Activated CD8-positive, alpha-beta T cell treated with anti-CD3 and anti-CD28 coated beads for 36 hours (primary cell): ENCODE measurements around the gene ALDOA. TPM values are rescaled to one million over a fixed set of nuclear protein-coding genes. Genes with fewer than 3 reads are reported as not detected.

Source experiments
- ATAC-seq: fragments of 200-7000 bp; cut with Tn5 transposase; one replicate; pipeline ENCODE4 v1.10.0; 2021; ENCODE audit warnings: mild to moderate bottlenecking, moderate library complexity
- CTCF ChIA-PET: fragments of 350-600 bp; sonication (Branson Sonifier 250); formaldehyde crosslinking; loops from one replicate; lab custom pipeline; 2021; ENCODE audit warnings: antibody characterized with exemption; lab: Charles Lee
- POLR2A ChIA-PET: fragments of 350-600 bp; sonication (Branson Sonifier 250); formaldehyde crosslinking; loops from one replicate; lab custom pipeline; 2021; ENCODE audit warnings: antibody characterized with exemption; lab: Charles Lee
- DNase-seq: peaks from one replicate; pipeline ENCODE4 v3.0.0-alpha.2; 2020
- H3K27ac Mint-ChIP-seq: one replicate; pipeline ENCODE4 v1.8.0; 2021; ENCODE audit warnings: mild to moderate bottlenecking, mixed read lengths
- H3K27me3 Mint-ChIP-seq: one replicate; pipeline ENCODE4 v1.8.0; 2021; ENCODE audit warnings: mixed read lengths
- H3K36me3 Mint-ChIP-seq: one replicate; pipeline ENCODE4 v1.8.0; 2021; ENCODE audit warnings: low read depth, mixed read lengths
- H3K4me1 Mint-ChIP-seq: one replicate; pipeline ENCODE4 v1.8.0; 2021; ENCODE audit warnings: low read depth, mixed read lengths
- H3K4me3 Mint-ChIP-seq: one replicate; pipeline ENCODE4 v1.8.0; 2021; ENCODE audit warnings: mild to moderate bottlenecking, moderate library complexity, mixed read lengths
- H3K9me3 Mint-ChIP-seq: one replicate; pipeline ENCODE4 v1.8.0; 2021; ENCODE audit warnings: mixed read lengths
- CTCF ChIP-seq: fragments of 200-600 bp; IDR thresholded peaks from one replicate; pipeline ENCODE4 v1.8.0; 2022; ENCODE audit warnings: antibody characterized with exemption, mild to moderate bottlenecking
- intact Hi-C: fragments of 100-400 bp; cut with micrococcal nuclease; formaldehyde crosslinking; loops from one replicate; pipeline ENCODE4 v1.10.0; 2022
- total RNA-seq, 2 experiments: library from RNA; stranded (reverse); gene quantifications; one replicate each; pipeline ENCODE4 v1.2.3, GENCODE V29; 2021

ALDOA gene
- total RNA-seq, 2 experiments from 2014 or later, result 3,042 to 3,081 TPM

- ATAC-seq, result no peak
- intact Hi-C loops, result no loop called here
- H3K4me1 Mint-ChIP-seq, result peaks cover 2% of the 10 kb centered on the region
- TF ChIP-seq CTCF, result no peak
- ChIA-PET POLR2A (no interaction called here), CTCF (interaction anchor here (0.9 to 3.7 kb wide), 24 partner anchors 8 to 339 kb away, joined by 3 to 36 read pairs (median 10); partner anchors contain the start of genes ASPHD1, C16orf92, CDIPT and KIF22)
- no peak within 1 kb of the TSS for H3K27ac Mint-ChIP-seq
- peaks cover 53% of the 10 kb centered on the region for H3K27me3 Mint-ChIP-seq
- H3K36me3 Mint-ChIP-seq, result no peaks in the 10 kb centered on the region
- no peaks in the 10 kb centered on the region for H3K9me3 Mint-ChIP-seq
- no peak within 1 kb of the TSS for H3K4me3 Mint-ChIP-seq
- DNase-seq, result no peak
These were observed 34.6 kb upstream of the ALDOA start, which contains the start of gene TLCD3B for GRCh38 chr16:30030841-30031413. TLCD3B (minus strand) TSS chr16:30031271; CDS start chr16:30030527, 744 bp downstream.

- H3K9me3 Mint-ChIP-seq, result no peaks in the 10 kb centered on the region
- H3K27me3 Mint-ChIP-seq, result peaks cover 53% of the 10 kb centered on the region
- H3K27ac Mint-ChIP-seq, result no peak overlapping the region
- no peaks in the 10 kb centered on the region for H3K36me3 Mint-ChIP-seq
- ATAC-seq, result no peak
- H3K4me1 Mint-ChIP-seq, result peaks cover 2% of the 10 kb centered on the region
- no peak for DNase-seq
- no peak for TF ChIP-seq CTCF
- intact Hi-C loops, result no loop called here
- ChIA-PET CTCF (interaction anchor here (0.7 to 3.7 kb wide), 39 partner anchors 9 to 349 kb away, joined by 3 to 36 read pairs (median 6); partner anchors contain the start of genes ASPHD1, C16orf92, CDIPT and HIRIP3), POLR2A (interaction anchor here (1.2 kb wide), 1 partner anchor 17 kb away, joined by 3 read pairs; no protein-coding TSS in a partner anchor)
- no peak overlapping the region for H3K4me3 Mint-ChIP-seq
These were observed 34.1 kb upstream of the ALDOA start for GRCh38 chr16:30031477-30031918.

- Mint-ChIP-seq H3K36me3 (no peaks in the 10 kb centered on the region), H3K9me3 (no peaks in the 10 kb centered on the region), H3K27me3 (peaks cover 46% of the 10 kb centered on the region), H3K4me3 (no peak overlapping the region), H3K27ac (no peak overlapping the region), H3K4me1 (peaks cover 2% of the 10 kb centered on the region)
- ChIA-PET POLR2A (interaction anchor here (0.6 to 1.2 kb wide), 5 partner anchors 13 to 218 kb away, joined by 3 to 6 read pairs (median 3); no protein-coding TSS in a partner anchor), CTCF (interaction anchor here (0.6 to 3.7 kb wide), 54 partner anchors 8 to 370 kb away, joined by 3 to 36 read pairs (median 5); partner anchors contain the start of genes ASPHD1, C16orf92, CDIPT and HIRIP3)
- DNase-seq, result peak; percentile 79
- TF ChIP-seq CTCF, result peak; percentile 87
- ATAC-seq, result peak; percentile 57
- intact Hi-C loops, result no loop called here
These were observed 33.3 kb upstream of the ALDOA start for GRCh38 chr16:30032083-30032819.

GRCh38 chr16:30033270-30033669 lies 32.3 kb upstream of the ALDOA start:
- Mint-ChIP-seq H3K27me3 (peaks cover 36% of the 10 kb centered on the region), H3K4me3 (no peak overlapping the region), H3K36me3 (no peaks in the 10 kb centered on the region), H3K4me1 (peaks cover 2% of the 10 kb centered on the region), H3K9me3 (no peaks in the 10 kb centered on the region), H3K27ac (no peak overlapping the region)
- ATAC-seq (no peak), DNase-seq (no peak)
- intact Hi-C loops, result no loop called here
- POLR2A ChIA-PET, result interaction anchor here (0.8 to 1.2 kb wide), 3 partner anchors 14 to 219 kb away, joined by 3 to 6 read pairs (median 4); no protein-coding TSS in a partner anchor
- TF ChIP-seq CTCF, result no peak
- CTCF ChIA-PET, result interaction anchor here (0.9 to 3.7 kb wide), 16 partner anchors 7 to 341 kb away, joined by 3 to 36 read pairs (median 11); partner anchors contain the start of gene CDIPT
